HepG2 (cell line): ENCODE data around the gene RSPH4A. TPM values are rescaled to one million over a fixed set of nuclear protein-coding genes. Genes with fewer than 3 reads are reported as not detected.

Source experiments
- GABPB1 ChIP-seq: IDR thresholded peaks from 2 replicates; pipeline ENCODE4 v1.6.1; 2016; ENCODE audit warnings: mild to moderate bottlenecking, missing genetic modification reagents, moderate library complexity, missing compliant biosample characterization
- NCOR1 ChIP-seq: fragments of 200-600 bp; sonication (generic); IDR thresholded peaks from 2 replicates; pipeline ENCODE4 v1.7.0; 2017; ENCODE audit warnings: antibody characterized with exemption, low read length, borderline replicate concordance
- NFE2L1 ChIP-seq: sonication (generic); formaldehyde crosslinking; IDR thresholded peaks from 2 replicates; pipeline ENCODE4 v1.4.0; 2020; ENCODE audit warnings: missing genetic modification reagents, mild to moderate bottlenecking, borderline replicate concordance
- NR2F2 ChIP-seq: IDR thresholded peaks from 2 replicates; pipeline ENCODE4 v1.6.1; 2012; ENCODE audit warnings: low read depth, inconsistent platforms, borderline replicate concordance
- PAX8 ChIP-seq: sonication (generic); formaldehyde crosslinking; IDR thresholded peaks from 2 replicates; pipeline ENCODE4 v1.8.0; 2022; ENCODE audit warnings: mild to moderate bottlenecking, missing genetic modification reagents, borderline replicate concordance
- PITX1 ChIP-seq: sonication (generic); formaldehyde crosslinking; IDR thresholded peaks from 2 replicates; pipeline ENCODE4 v1.5.1; 2020; ENCODE audit warnings: mild to moderate bottlenecking, missing genetic modification reagents
- PLSCR1 ChIP-seq: sonication (generic); formaldehyde crosslinking; IDR thresholded peaks from 2 replicates; pipeline ENCODE4 v1.5.0; 2020; ENCODE audit warnings: missing genetic modification reagents, mild to moderate bottlenecking, borderline replicate concordance
- PRDM15 ChIP-seq: sonication (generic); formaldehyde crosslinking; IDR thresholded peaks from 2 replicates; pipeline ENCODE4 v1.4.0; 2020; ENCODE audit warnings: missing genetic modification reagents
- TFDP2 ChIP-seq: sonication (generic); formaldehyde crosslinking; IDR thresholded peaks from 2 replicates; pipeline ENCODE4 v1.4.0; 2020; ENCODE audit warnings: missing genetic modification reagents
- polyA plus RNA-seq, 8 experiments: library from polyadenylated mRNA; depleted of rRNA in 3 of 8; stranded (reverse) in 7 of 8; unstranded in 1 of 8; fragments of >200 nt; fragmentation: Illumina TruSeq in 4 of 8; extraction: Trizol in 4 of 8; gene quantifications; 2 replicates each; pipeline versions ENCODE4 v1.2.1 to v1.2.3, GENCODE V29; 2011 to 2016; ENCODE audit warnings: low read depth in 4 of 8, missing spikeins in 1 of 8, mixed read lengths in 1 of 8; ENCODE audit not compliant: insufficient read depth in 1 of 8
- total RNA-seq, 5 experiments: library from RNA; depleted of rRNA; stranded (reverse); fragments of >200 nt; fragmentation: Illumina TruSeq; extraction: Trizol; gene quantifications; 2 replicates each; pipeline ENCODE4 v1.2.3, GENCODE V29; 2016; ENCODE audit warnings: low read depth in 1 of 5
- TF ChIP-seq, protein P1 (sequence below), 2 experiments: sonication (generic) in 1 of 2; formaldehyde crosslinking in 1 of 2; IDR thresholded peaks; 2 replicates each; pipeline versions ENCODE4 v1.4.0 to v1.6.1; 2018 to 2020; ENCODE audit warnings: missing genetic modification reagents in 2 of 2, borderline replicate concordance in 1 of 2, low read depth in 1 of 2, mild to moderate bottlenecking in 1 of 2, missing biosample characterization in 1 of 2
- TF ChIP-seq, protein P2 (sequence below): sonication (generic); formaldehyde crosslinking; IDR thresholded peaks from 2 replicates; pipeline ENCODE4 v1.4.0; 2020; ENCODE audit warnings: missing genetic modification reagents, borderline replicate concordance
- TF ChIP-seq, protein P3 (sequence below): sonication (generic); formaldehyde crosslinking; IDR thresholded peaks from 2 replicates; pipeline ENCODE4 v1.4.0; 2020; ENCODE audit warnings: missing genetic modification reagents, borderline replicate concordance

Gene RSPH4A
- total and polyA plus RNA-seq, 2 of the 13 experiments (the other 11 are each of a cell fraction or from before 2014, with no cell fraction given) = 0.24 to 0.40 TPM

DNA sequence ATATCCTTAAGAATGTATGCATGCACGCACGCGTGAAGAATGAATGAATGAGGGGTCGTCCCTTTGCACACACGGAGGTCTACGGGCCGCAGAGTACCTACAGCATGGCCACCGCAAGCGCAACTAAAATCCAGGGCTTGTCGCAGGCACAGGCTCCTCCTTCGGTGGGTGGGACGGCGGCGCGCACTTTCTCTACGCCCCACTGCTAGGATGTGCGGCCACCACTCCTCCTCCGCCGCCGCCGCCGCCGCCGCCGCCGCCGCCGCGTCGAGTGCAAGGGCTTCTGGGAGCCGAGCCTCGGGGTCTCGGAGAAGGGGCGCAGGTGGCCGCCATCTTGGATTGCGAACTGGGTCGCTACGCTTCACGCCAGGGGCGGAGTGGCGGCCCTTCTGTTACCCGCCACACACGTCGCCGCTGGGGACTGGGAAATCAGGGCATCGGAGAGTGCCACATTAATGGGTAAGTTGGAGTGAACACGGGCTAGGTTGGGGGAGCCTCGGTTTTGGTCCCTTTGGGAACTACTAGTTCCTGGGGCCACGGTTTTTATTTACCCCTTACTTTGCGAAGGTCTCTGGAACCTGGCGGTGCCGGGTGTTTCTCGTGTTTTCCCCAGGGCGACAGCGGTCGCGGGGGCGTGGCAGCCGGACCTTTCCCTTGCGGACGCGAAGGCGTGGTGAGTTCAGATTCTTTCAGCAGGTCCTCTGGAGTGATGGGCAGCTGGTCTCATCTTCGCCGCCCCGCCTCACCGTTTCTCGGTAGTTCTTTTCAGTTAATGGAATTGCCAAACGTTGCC lies 64.8 kb downstream of the RSPH4A start, which contains the start of gene KPNA5 (continued):
- no peak for TF ChIP-seq PRDM15 (CRISPR knock-in tag)
- TF ChIP-seq PITX1 (CRISPR knock-in tag) = no peak; the same call in 1 of the 2 replicates
- no peak for TF ChIP-seq NFE2L1 (CRISPR knock-in tag)
- TF ChIP-seq NR2F2 = 0 out of 2 replicates have a peak, but pooled peaks have one; percentile 12
- peak; percentile 84; the same call in 1 of the 2 replicates for TF ChIP-seq GABPB1 (CRISPR knock-in tag)
- TF ChIP-seq, protein P1, sequence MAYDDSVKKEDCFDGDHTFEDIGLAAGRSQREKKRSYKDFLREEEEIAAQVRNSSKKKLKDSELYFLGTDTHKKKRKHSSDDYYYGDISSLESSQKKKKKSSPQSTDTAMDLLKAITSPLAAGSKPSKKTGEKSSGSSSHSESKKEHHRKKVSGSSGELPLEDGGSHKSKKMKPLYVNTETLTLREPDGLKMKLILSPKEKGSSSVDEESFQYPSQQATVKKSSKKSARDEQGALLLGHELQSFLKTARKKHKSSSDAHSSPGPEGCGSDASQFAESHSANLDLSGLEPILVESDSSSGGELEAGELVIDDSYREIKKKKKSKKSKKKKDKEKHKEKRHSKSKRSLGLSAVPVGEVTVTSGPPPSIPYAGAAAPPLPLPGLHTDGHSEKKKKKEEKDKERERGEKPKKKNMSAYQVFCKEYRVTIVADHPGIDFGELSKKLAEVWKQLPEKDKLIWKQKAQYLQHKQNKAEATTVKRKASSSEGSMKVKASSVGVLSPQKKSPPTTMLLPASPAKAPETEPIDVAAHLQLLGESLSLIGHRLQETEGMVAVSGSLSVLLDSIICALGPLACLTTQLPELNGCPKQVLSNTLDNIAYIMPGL (CRISPR knock-in tag; IDR thresholded peaks at IDR 0.05; ENCODE audit: borderline replicate concordance in 1 of 2, low read depth in 1 of 2) = peak; percentile 86 to 94
- peak; percentile 74 for TF ChIP-seq TFDP2 (CRISPR knock-in tag)
- TF ChIP-seq, protein P2, sequence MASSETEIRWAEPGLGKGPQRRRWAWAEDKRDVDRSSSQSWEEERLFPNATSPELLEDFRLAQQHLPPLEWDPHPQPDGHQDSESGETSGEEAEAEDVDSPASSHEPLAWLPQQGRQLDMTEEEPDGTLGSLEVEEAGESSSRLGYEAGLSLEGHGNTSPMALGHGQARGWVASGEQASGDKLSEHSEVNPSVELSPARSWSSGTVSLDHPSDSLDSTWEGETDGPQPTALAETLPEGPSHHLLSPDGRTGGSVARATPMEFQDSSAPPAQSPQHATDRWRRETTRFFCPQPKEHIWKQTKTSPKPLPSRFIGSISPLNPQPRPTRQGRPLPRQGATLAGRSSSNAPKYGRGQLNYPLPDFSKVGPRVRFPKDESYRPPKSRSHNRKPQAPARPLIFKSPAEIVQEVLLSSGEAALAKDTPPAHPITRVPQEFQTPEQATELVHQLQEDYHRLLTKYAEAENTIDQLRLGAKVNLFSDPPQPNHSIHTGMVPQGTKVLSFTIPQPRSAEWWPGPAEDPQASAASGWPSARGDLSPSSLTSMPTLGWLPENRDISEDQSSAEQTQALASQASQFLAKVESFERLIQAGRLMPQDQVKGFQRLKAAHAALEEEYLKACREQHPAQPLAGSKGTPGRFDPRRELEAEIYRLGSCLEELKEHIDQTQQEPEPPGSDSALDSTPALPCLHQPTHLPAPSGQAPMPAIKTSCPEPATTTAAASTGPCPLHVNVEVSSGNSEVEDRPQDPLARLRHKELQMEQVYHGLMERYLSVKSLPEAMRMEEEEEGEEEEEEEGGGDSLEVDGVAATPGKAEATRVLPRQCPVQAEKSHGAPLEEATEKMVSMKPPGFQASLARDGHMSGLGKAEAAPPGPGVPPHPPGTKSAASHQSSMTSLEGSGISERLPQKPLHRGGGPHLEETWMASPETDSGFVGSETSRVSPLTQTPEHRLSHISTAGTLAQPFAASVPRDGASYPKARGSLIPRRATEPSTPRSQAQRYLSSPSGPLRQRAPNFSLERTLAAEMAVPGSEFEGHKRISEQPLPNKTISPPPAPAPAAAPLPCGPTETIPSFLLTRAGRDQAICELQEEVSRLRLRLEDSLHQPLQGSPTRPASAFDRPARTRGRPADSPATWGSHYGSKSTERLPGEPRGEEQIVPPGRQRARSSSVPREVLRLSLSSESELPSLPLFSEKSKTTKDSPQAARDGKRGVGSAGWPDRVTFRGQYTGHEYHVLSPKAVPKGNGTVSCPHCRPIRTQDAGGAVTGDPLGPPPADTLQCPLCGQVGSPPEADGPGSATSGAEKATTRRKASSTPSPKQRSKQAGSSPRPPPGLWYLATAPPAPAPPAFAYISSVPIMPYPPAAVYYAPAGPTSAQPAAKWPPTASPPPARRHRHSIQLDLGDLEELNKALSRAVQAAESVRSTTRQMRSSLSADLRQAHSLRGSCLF (CRISPR knock-in tag) = 0 out of 2 replicates have a peak, but pooled peaks have one; percentile 11
- peak; percentile 96; the same call in 1 of the 2 replicates for TF ChIP-seq PLSCR1 (CRISPR knock-in tag)
- TF ChIP-seq NCOR1 = no peak
- TF ChIP-seq PAX8 (CRISPR knock-in tag) = 0 out of 2 replicates have a peak, but pooled peaks have one; percentile 85
- TF ChIP-seq, protein P3, sequence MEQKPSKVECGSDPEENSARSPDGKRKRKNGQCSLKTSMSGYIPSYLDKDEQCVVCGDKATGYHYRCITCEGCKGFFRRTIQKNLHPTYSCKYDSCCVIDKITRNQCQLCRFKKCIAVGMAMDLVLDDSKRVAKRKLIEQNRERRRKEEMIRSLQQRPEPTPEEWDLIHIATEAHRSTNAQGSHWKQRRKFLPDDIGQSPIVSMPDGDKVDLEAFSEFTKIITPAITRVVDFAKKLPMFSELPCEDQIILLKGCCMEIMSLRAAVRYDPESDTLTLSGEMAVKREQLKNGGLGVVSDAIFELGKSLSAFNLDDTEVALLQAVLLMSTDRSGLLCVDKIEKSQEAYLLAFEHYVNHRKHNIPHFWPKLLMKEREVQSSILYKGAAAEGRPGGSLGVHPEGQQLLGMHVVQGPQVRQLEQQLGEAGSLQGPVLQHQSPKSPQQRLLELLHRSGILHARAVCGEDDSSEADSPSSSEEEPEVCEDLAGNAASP (CRISPR knock-in tag) = no peak; the same call in 1 of the 2 replicates
